H1 (cell line): ENCODE results near the gene VGLL1. TPM values are rescaled to one million over a fixed set of nuclear protein-coding genes. Genes with fewer than 3 reads are reported as not detected.

Experiments
- CTCF ChIA-PET: fragments of 300-600 bp; sonication (Branson Sonifier 250); formaldehyde crosslinking; loops from one replicate; lab custom pipeline; 2021; ENCODE audit not compliant: partially characterized antibody; lab: Charles Lee
- POLR2A ChIA-PET: fragments of 300-600 bp; sonication (Branson Sonifier 250); formaldehyde crosslinking; loops from one replicate; lab custom pipeline; 2021; ENCODE audit warnings: inconsistent platforms; ENCODE audit not compliant: partially characterized antibody; lab: Charles Lee
- DNase-seq, 2 experiments: peaks; one replicate each; pipeline versions ENCODE4 v3.0.0 to v3.0.0-alpha.2; 2010 to 2022; ENCODE audit warnings: low spot score in 2 of 2, low read depth in 1 of 2, mixed read lengths in 1 of 2
- FAIRE-seq: peaks from 2 replicates; lab custom pipeline; 2011; peaks lifted over from hg19 to GRCh38; lab: Jason Lieb, UNC
- H2AFZ ChIP-seq: 2 replicates; pipeline ENCODE4 v1.8.1; 2012; ENCODE audit warnings: low read length, inconsistent platforms
- H2AK5ac ChIP-seq: 2 replicates; pipeline ENCODE4 v1.6.1; 2013; ENCODE audit warnings: low read depth, low read length
- H2BK120ac ChIP-seq: replicated peaks from 2 replicates; pipeline ENCODE3; 2013; ENCODE audit warnings: low read depth, low read length, inconsistent platforms
- H2BK12ac ChIP-seq: 2 replicates; pipeline ENCODE4 v1.6.1; 2013; ENCODE audit warnings: low read depth, low read length
- H2BK15ac ChIP-seq: 2 replicates; pipeline ENCODE4 v1.6.1; 2013; ENCODE audit warnings: low read length
- H2BK20ac ChIP-seq: 2 replicates; pipeline ENCODE4 v1.6.1; 2013; ENCODE audit warnings: low read length
- H2BK5ac ChIP-seq: 2 replicates; pipeline ENCODE4 v1.6.1; 2013; ENCODE audit warnings: low read depth, low read length
- H3K14ac ChIP-seq: 2 replicates; pipeline ENCODE4 v1.6.1; 2013; ENCODE audit warnings: inconsistent platforms; ENCODE audit not compliant: insufficient read length
- H3K18ac ChIP-seq: 2 replicates; pipeline ENCODE4 v1.6.1; 2013; ENCODE audit warnings: low read length; ENCODE audit errors: extremely low read depth
- H3K23ac ChIP-seq: 2 replicates; pipeline ENCODE4 v1.6.1; 2013; ENCODE audit warnings: inconsistent platforms; ENCODE audit not compliant: insufficient read length
- H3K23me2 ChIP-seq: 2 replicates; pipeline ENCODE4 v1.6.1; 2013; ENCODE audit warnings: low read depth, low read length
- H3K27ac ChIP-seq: 2 replicates; pipeline ENCODE4 v1.6.1; 2011; ENCODE audit warnings: low read depth, low read length, inconsistent platforms
- H3K27me3 ChIP-seq, 4 experiments: replicated peaks in 1 of 4; 1 replicate in 1 of 4; 2 replicates in 3 of 4; pipeline versions ENCODE4 v1.6.1 to v1.8.1; 2011 to 2013; ENCODE audit warnings: low read length in 3 of 4, mild to moderate bottlenecking in 3 of 4, inconsistent platforms in 2 of 4, mixed read lengths in 2 of 4, moderate library complexity in 1 of 4; ENCODE audit not compliant: control insufficient read depth in 3 of 4, insufficient read depth in 3 of 4; ENCODE audit errors: extremely low read depth in 1 of 4
- H3K36me3 ChIP-seq, 4 experiments: 2 replicates each; pipeline versions ENCODE4 v1.6.1 to v1.8.1; 2011 to 2013; ENCODE audit warnings: mild to moderate bottlenecking in 4 of 4, low read length in 3 of 4, moderate library complexity in 2 of 4, control low read depth in 1 of 4, inconsistent platforms in 1 of 4; ENCODE audit not compliant: insufficient read depth in 4 of 4, control insufficient read depth in 2 of 4
- H3K4ac ChIP-seq: replicated peaks from 2 replicates; pipeline ENCODE3; 2013; ENCODE audit warnings: low read length, low read depth, mixed read lengths, inconsistent platforms; ENCODE audit not compliant: insufficient read length
- H3K4me1 ChIP-seq, 4 experiments: replicated peaks in 1 of 4; 1 replicate in 1 of 4; 2 replicates in 3 of 4; pipeline versions ENCODE4 v1.6.1 to v1.8.1; 2011 to 2013; ENCODE audit warnings: low read length in 3 of 4, inconsistent platforms in 2 of 4, mixed read lengths in 1 of 4; ENCODE audit not compliant: insufficient read depth in 4 of 4, control insufficient read depth in 3 of 4
- H3K4me2 ChIP-seq, 2 experiments: 2 replicates each; pipeline versions ENCODE4 v1.6.1 to v1.8.1; 2011 to 2013; ENCODE audit warnings: low read depth in 2 of 2, low read length in 2 of 2, control low read depth in 1 of 2, inconsistent platforms in 1 of 2, mild to moderate bottlenecking in 1 of 2; ENCODE audit not compliant: insufficient read depth in 1 of 2
- H3K4me3 ChIP-seq, 4 experiments: fragments of 200-600, 300-600 bp in 1 of 4; sonication (generic), shearing (Covaris generic), sonication (Bioruptor Twin) in 1 of 4; 2 replicates each; pipeline versions ENCODE4 v1.5.1 to v1.8.1; 2011 to 2016; ENCODE audit warnings: low read length in 4 of 4, low read depth in 3 of 4, control low read depth in 2 of 4, inconsistent platforms in 2 of 4, mild to moderate bottlenecking in 2 of 4, mixed read lengths in 1 of 4, moderate library complexity in 1 of 4; ENCODE audit not compliant: insufficient read depth in 2 of 4; ENCODE audit errors: extremely low read depth in 1 of 4
- H3K56ac ChIP-seq: replicated peaks from 2 replicates; pipeline ENCODE3; 2013; ENCODE audit warnings: low read depth, mild to moderate bottlenecking, mixed read lengths, low read length, inconsistent platforms; ENCODE audit not compliant: insufficient read length
- H3K79me1 ChIP-seq: 2 replicates; pipeline ENCODE4 v1.6.1; 2013; ENCODE audit warnings: low read depth, low read length, control low read depth
- H3K79me2 ChIP-seq, 2 experiments: 2 replicates each; pipeline versions ENCODE4 v1.6.1 to v1.8.1; 2012 to 2013; ENCODE audit warnings: low read length in 2 of 2, mild to moderate bottlenecking in 2 of 2, inconsistent platforms in 1 of 2; ENCODE audit not compliant: insufficient read depth in 2 of 2, control insufficient read depth in 1 of 2
- H3K9ac ChIP-seq, 4 experiments: replicated peaks in 1 of 4; 1 replicate in 1 of 4; 2 replicates in 3 of 4; pipeline versions ENCODE4 v1.6.1 to v1.8.1; 2011 to 2013; ENCODE audit warnings: low read depth in 3 of 4, low read length in 3 of 4, control low read depth in 2 of 4, mild to moderate bottlenecking in 2 of 4, moderate library complexity in 2 of 4, inconsistent platforms in 1 of 4; ENCODE audit errors: extremely low read depth in 1 of 4
- H3K9me3 ChIP-seq, 2 experiments: 2 replicates each; pipeline versions ENCODE4 v1.6.1 to v1.8.1; 2012 to 2013; ENCODE audit warnings: mild to moderate bottlenecking in 2 of 2, moderate library complexity in 2 of 2, control low read depth in 1 of 2, inconsistent platforms in 1 of 2, low read depth in 1 of 2, low read length in 1 of 2, mixed read lengths in 1 of 2; ENCODE audit not compliant: insufficient read depth in 2 of 2
- H4K20me1 ChIP-seq, 2 experiments: replicated peaks in 1 of 2; 2 replicates each; pipeline versions ENCODE3 to v1.8.1; 2011 to 2013; ENCODE audit warnings: inconsistent platforms in 2 of 2, low read length in 2 of 2, mild to moderate bottlenecking in 1 of 2; ENCODE audit not compliant: insufficient read depth in 2 of 2, control insufficient read depth in 1 of 2
- H4K5ac ChIP-seq: 2 replicates; pipeline ENCODE4 v1.6.1; 2013; ENCODE audit warnings: low read length, low read depth, mixed read lengths, inconsistent platforms; ENCODE audit not compliant: insufficient read length
- H4K8ac ChIP-seq: 2 replicates; pipeline ENCODE4 v1.8.0; 2013; ENCODE audit warnings: mild to moderate bottlenecking, moderate library complexity, low read length, inconsistent platforms; ENCODE audit not compliant: insufficient read depth; ENCODE audit errors: extremely low read depth
- H4K91ac ChIP-seq: replicated peaks from 2 replicates; pipeline ENCODE3; 2013; ENCODE audit warnings: low read length, mixed read lengths, inconsistent platforms; ENCODE audit not compliant: insufficient read length
- BCL11A ChIP-seq, 2 experiments: IDR thresholded peaks; one replicate each; pipeline ENCODE4 v1.6.1; 2011; ENCODE audit warnings: low read depth in 2 of 2, low read length in 2 of 2, mild to moderate bottlenecking in 2 of 2
- WGBS, 2 experiments: shearing (Covaris generic) in 1 of 2; methylation state at CpG; one replicate each; pipeline versions ENCODE4 v1.1.6 to v1.1.7; 2013 to 2015; ENCODE audit warnings: low lambda C conversion rate in 2 of 2, mixed read lengths in 2 of 2, inconsistent platforms in 1 of 2, low coverage in 1 of 2, missing lambda C conversion rate in 1 of 2; ENCODE audit not compliant: insufficient replicate concordance in 2 of 2, insufficient coverage in 1 of 2, insufficient read length in 1 of 2; ENCODE audit errors: extremely low coverage in 1 of 2, missing lambda C conversion rate in 1 of 2; 5-methylcytosine and 5-hydroxymethylcytosine counted together
- polyA plus RNA-seq, 7 experiments: library from polyadenylated mRNA; depleted of rRNA in 3 of 7; stranded (reverse) in 5 of 7; unstranded in 2 of 7; fragments of >200 nt in 5 of 7; fragments of 200-250 nt in 2 of 7; gene quantifications; 1 replicate in 5 of 7; 2 replicates in 1 of 7; 4 replicates in 1 of 7; pipeline versions ENCODE4 v1.2.1 to v1.2.3, GENCODE V29; 2011 to 2013; ENCODE audit warnings: missing spikeins in 2 of 7, mixed read lengths in 2 of 7
- total RNA-seq: library from RNA; stranded (reverse); fragmentation: NEBNext Ultra II Directional; extraction: Animal tissue kit (Norgen Biotek cat#: 25700); gene quantifications from 2 replicates; pipeline ENCODE4 v1.2.1, GENCODE V29; 2021

VGLL1 gene
- total and polyA plus RNA-seq, 2 of the 8 experiments (the other 6 are each of a cell fraction or from before 2014, with no cell fraction given): not detected

GRCh38 chrX:136541294-136541693 is 9.3 kb downstream of the VGLL1 start:
- Histone ChIP-seq H3K9me3 (no peaks in the 10 kb centered on the region), H3K23me2 (no peaks in the 10 kb centered on the region), H4K8ac (no peak overlapping the region), H3K36me3 (no peaks in the 10 kb centered on the region), H2AK5ac (no peak overlapping the region), H3K4me1 (no peaks in the 10 kb centered on the region), H2BK120ac (no peak overlapping the region), H4K20me1 (no peaks in the 10 kb centered on the region), H3K4me3 (no peak overlapping the region), H2BK5ac (no peak overlapping the region), H2BK15ac (no peak overlapping the region), H3K23ac (no peak overlapping the region), H3K56ac (no peak overlapping the region), H2AFZ (no peak overlapping the region), H3K9ac (no peak overlapping the region), H3K79me1 (no peaks in the 10 kb centered on the region), H4K5ac (no peak overlapping the region), H3K79me2 (no peaks in the 10 kb centered on the region), H2BK12ac (no peak overlapping the region), H3K4me2 (no peak overlapping the region), H3K27me3 (no peaks in the 10 kb centered on the region), H4K91ac (no peak overlapping the region)
- ChIA-PET POLR2A (no interaction called here), CTCF (no interaction called here)
- no peak for DNase-seq
- no peak for FAIRE-seq
- TF ChIP-seq BCL11A (IDR thresholded peaks at IDR 0.05; ENCODE audit: low read depth in 2 of 2, low read length in 2 of 2): no peak
- TF ChIP-seq, all 59 proteins: peak for 0
- Histone ChIP-seq H2BK20ac (no peak overlapping the region), H3K14ac (no peak overlapping the region), H3K4ac (no peak overlapping the region), H3K27ac (no peak overlapping the region), H3K18ac (no peak overlapping the region)
- WGBS, 2 experiments: 85% methylated on average over 2 of the region's 3 CpGs; no CpG with 5 or more reads in 1 of the 2 experiments
